HL-60 (cell line): ENCODE results near the gene C10orf71.

Experiments used
- GABPA ChIP-seq: IDR thresholded peaks from 2 replicates; pipeline ENCODE4 v1.6.1; 2012; ENCODE audit warnings: low read depth
- POLR2AphosphoS5 ChIP-seq: IDR thresholded peaks from 2 replicates; pipeline ENCODE4 v1.6.1; 2012; ENCODE audit warnings: low read depth
- TF ChIP-seq, protein P1 (sequence below): IDR thresholded peaks from one replicate; pipeline ENCODE4 v1.5.1; 2011; ENCODE audit warnings: low read length, control low read depth, inconsistent platforms; ENCODE audit not compliant: insufficient read depth
- TF ChIP-seq, protein P2 (sequence below): IDR thresholded peaks from 2 replicates; pipeline ENCODE4 v1.6.1; 2012; ENCODE audit warnings: low read depth; ENCODE audit not compliant: insufficient replicate concordance

DNA sequence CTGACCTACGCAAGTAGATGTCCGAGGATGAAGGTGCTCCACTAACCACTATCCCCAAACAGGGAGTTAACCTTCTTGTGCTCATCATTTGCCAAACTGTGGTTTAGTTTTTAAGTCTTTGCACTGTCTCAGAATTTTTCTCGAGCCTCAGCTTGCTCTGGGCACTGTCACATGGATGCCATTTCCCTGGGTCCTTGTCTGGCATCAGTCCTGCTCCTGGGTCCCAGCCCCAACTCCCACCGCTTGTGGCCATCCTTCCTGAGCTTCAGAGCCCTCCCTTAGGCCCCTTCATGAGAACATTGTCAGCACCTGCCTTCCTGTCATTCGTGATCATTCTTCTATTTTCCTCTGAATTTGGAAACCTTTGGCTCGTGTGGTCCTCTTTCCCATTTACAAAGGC lies 33.8 kb downstream of the C10orf71 start:
- TF ChIP-seq, protein P1, sequence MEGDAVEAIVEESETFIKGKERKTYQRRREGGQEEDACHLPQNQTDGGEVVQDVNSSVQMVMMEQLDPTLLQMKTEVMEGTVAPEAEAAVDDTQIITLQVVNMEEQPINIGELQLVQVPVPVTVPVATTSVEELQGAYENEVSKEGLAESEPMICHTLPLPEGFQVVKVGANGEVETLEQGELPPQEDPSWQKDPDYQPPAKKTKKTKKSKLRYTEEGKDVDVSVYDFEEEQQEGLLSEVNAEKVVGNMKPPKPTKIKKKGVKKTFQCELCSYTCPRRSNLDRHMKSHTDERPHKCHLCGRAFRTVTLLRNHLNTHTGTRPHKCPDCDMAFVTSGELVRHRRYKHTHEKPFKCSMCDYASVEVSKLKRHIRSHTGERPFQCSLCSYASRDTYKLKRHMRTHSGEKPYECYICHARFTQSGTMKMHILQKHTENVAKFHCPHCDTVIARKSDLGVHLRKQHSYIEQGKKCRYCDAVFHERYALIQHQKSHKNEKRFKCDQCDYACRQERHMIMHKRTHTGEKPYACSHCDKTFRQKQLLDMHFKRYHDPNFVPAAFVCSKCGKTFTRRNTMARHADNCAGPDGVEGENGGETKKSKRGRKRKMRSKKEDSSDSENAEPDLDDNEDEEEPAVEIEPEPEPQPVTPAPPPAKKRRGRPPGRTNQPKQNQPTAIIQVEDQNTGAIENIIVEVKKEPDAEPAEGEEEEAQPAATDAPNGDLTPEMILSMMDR, result no peak
- TF ChIP-seq POLR2AphosphoS5, result no peak
- TF ChIP-seq, protein P2, sequence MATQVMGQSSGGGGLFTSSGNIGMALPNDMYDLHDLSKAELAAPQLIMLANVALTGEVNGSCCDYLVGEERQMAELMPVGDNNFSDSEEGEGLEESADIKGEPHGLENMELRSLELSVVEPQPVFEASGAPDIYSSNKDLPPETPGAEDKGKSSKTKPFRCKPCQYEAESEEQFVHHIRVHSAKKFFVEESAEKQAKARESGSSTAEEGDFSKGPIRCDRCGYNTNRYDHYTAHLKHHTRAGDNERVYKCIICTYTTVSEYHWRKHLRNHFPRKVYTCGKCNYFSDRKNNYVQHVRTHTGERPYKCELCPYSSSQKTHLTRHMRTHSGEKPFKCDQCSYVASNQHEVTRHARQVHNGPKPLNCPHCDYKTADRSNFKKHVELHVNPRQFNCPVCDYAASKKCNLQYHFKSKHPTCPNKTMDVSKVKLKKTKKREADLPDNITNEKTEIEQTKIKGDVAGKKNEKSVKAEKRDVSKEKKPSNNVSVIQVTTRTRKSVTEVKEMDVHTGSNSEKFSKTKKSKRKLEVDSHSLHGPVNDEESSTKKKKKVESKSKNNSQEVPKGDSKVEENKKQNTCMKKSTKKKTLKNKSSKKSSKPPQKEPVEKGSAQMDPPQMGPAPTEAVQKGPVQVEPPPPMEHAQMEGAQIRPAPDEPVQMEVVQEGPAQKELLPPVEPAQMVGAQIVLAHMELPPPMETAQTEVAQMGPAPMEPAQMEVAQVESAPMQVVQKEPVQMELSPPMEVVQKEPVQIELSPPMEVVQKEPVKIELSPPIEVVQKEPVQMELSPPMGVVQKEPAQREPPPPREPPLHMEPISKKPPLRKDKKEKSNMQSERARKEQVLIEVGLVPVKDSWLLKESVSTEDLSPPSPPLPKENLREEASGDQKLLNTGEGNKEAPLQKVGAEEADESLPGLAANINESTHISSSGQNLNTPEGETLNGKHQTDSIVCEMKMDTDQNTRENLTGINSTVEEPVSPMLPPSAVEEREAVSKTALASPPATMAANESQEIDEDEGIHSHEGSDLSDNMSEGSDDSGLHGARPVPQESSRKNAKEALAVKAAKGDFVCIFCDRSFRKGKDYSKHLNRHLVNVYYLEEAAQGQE, result no peak
- no peak for TF ChIP-seq GABPA
